ENCODE results near the gene ONECUT2.

ONECUT2 gene

GRCh38 chr18:57410749-57411148 lies 24.4 kb upstream of the ONECUT2 start:
- Histone ChIP-seq H3K27me3 (ENCODE audit: low read length) (no peaks in the 10 kb centered on the region), H3K9me3 (ENCODE audit: insufficient read depth, low read length) (no peaks in the 10 kb centered on the region), H2AFZ (ENCODE audit: low read depth, low read length, severe bottlenecking) (no peak overlapping the region), H3K9me2 (replicated peaks; ENCODE audit: insufficient read depth, low read length) (no peaks in the 10 kb centered on the region), H3K9ac (ENCODE audit: low read length) (no peak overlapping the region), H4K20me1 (ENCODE audit: low read depth, low read length) (no peaks in the 10 kb centered on the region), H3K79me2 (ENCODE audit: insufficient read depth, low read length) (no peaks in the 10 kb centered on the region), H3F3A (ENCODE audit: insufficient read depth) (no peaks in the 10 kb centered on the region), H3K4me3 (ENCODE audit: insufficient read depth, low read length, poor library complexity, severe bottlenecking) (no peak overlapping the region), H3K36me3 (ENCODE audit: low read length) (no peaks in the 10 kb centered on the region), H3K4me2 (ENCODE audit: low read depth, low read length, poor library complexity, severe bottlenecking) (no peak overlapping the region), H3K27ac (ENCODE audit: low read depth, low read length) (no peak overlapping the region)
- TF ChIP-seq, protein P1, sequence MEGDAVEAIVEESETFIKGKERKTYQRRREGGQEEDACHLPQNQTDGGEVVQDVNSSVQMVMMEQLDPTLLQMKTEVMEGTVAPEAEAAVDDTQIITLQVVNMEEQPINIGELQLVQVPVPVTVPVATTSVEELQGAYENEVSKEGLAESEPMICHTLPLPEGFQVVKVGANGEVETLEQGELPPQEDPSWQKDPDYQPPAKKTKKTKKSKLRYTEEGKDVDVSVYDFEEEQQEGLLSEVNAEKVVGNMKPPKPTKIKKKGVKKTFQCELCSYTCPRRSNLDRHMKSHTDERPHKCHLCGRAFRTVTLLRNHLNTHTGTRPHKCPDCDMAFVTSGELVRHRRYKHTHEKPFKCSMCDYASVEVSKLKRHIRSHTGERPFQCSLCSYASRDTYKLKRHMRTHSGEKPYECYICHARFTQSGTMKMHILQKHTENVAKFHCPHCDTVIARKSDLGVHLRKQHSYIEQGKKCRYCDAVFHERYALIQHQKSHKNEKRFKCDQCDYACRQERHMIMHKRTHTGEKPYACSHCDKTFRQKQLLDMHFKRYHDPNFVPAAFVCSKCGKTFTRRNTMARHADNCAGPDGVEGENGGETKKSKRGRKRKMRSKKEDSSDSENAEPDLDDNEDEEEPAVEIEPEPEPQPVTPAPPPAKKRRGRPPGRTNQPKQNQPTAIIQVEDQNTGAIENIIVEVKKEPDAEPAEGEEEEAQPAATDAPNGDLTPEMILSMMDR (IDR thresholded peaks at IDR 0.05; ENCODE audit: insufficient read depth, low read length, poor library complexity, severe bottlenecking), result no peak
- TF ChIP-seq EZH2phosphoT487 (conservative IDR thresholded peaks at IDR 0.05; ENCODE audit: low read length), result no peak

DNA sequence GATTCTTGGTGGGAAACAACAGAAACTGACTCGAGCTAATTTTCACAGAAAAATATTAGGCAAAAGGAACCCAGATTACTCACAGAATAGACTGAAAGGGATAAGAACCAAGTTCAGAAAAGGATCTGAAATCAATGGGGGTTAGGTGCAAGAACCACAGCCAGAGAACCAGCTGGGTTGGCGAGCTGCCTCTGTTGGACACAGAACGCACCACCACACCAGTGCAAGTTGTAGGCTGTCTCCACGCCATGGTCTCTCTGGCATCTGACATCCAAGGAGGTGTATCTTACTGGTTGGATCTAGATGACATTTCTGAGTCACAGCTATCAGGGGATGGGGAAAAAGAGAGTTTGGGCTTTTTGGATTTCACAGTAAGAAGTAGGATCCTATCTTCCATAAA lies 18.6 kb upstream of the ONECUT2 start:
- H3K79me2 ChIP-seq (ENCODE audit: insufficient read depth, low read length), result no peaks in the 10 kb centered on the region
- H3K4me2 ChIP-seq (ENCODE audit: low read depth, low read length, poor library complexity, severe bottlenecking), result no peak overlapping the region
- H2AFZ ChIP-seq (ENCODE audit: low read depth, low read length, severe bottlenecking), result no peak overlapping the region
- TF ChIP-seq, protein P1 (IDR thresholded peaks at IDR 0.05; ENCODE audit: insufficient read depth, low read length, poor library complexity, severe bottlenecking), result no peak
- TF ChIP-seq EZH2phosphoT487 (conservative IDR thresholded peaks at IDR 0.05; ENCODE audit: low read length), result no peak
- no peak overlapping the region for H3K27ac ChIP-seq (ENCODE audit: low read depth, low read length)
- no peak overlapping the region for H3K9ac ChIP-seq (ENCODE audit: low read length)
- no peak overlapping the region for H3K4me3 ChIP-seq (ENCODE audit: insufficient read depth, low read length, poor library complexity, severe bottlenecking)
- H3K27me3 ChIP-seq (ENCODE audit: low read length), result no peaks in the 10 kb centered on the region
- H3K36me3 ChIP-seq (ENCODE audit: low read length), result no peaks in the 10 kb centered on the region
- H3F3A ChIP-seq (ENCODE audit: insufficient read depth), result no peaks in the 10 kb centered on the region
- no peaks in the 10 kb centered on the region for H3K9me2 ChIP-seq (replicated peaks; ENCODE audit: insufficient read depth, low read length)
- H3K9me3 ChIP-seq (ENCODE audit: insufficient read depth, low read length), result peaks cover 6% of the 10 kb centered on the region; the same call in 1 of the 2 replicates
- H4K20me1 ChIP-seq (ENCODE audit: low read depth, low read length), result no peaks in the 10 kb centered on the region

- Histone ChIP-seq H3K27ac (ENCODE audit: low read depth, low read length) (no peak overlapping the region), H3K9me3 (ENCODE audit: insufficient read depth, low read length) (peaks cover 6% of the 10 kb centered on the region; the same call in 1 of the 2 replicates)
Measured at GRCh38 chr18:57422313-57422872, 12.8 kb upstream of the ONECUT2 start.

More at GRCh38 chr18:57422313-57422872, 12.8 kb upstream of the ONECUT2 start:
- Histone ChIP-seq H3K9ac (ENCODE audit: low read length) (no peak overlapping the region), H3K36me3 (ENCODE audit: low read length) (no peaks in the 10 kb centered on the region), H3K79me2 (ENCODE audit: insufficient read depth, low read length) (no peaks in the 10 kb centered on the region), H3K4me2 (ENCODE audit: low read depth, low read length, poor library complexity, severe bottlenecking) (peak overlapping the region; percentile 11), H3K9me2 (replicated peaks; ENCODE audit: insufficient read depth, low read length) (no peaks in the 10 kb centered on the region), H3K4me3 (ENCODE audit: insufficient read depth, low read length, poor library complexity, severe bottlenecking) (no peak overlapping the region), H4K20me1 (ENCODE audit: low read depth, low read length) (no peaks in the 10 kb centered on the region), H3K27me3 (ENCODE audit: low read length) (no peaks in the 10 kb centered on the region), H3F3A (ENCODE audit: insufficient read depth) (no peaks in the 10 kb centered on the region), H2AFZ (ENCODE audit: low read depth, low read length, severe bottlenecking) (no peak overlapping the region)
- TF ChIP-seq, protein P1 (IDR thresholded peaks at IDR 0.05; ENCODE audit: insufficient read depth, low read length, poor library complexity, severe bottlenecking), result no peak
- no peak for TF ChIP-seq EZH2phosphoT487 (conservative IDR thresholded peaks at IDR 0.05; ENCODE audit: low read length)

Measured in SU-DHL-6 (cell line).